Neural progenitor cell (in vitro differentiated cells): ENCODE results near the gene OVCA2.
A peak's percentile ranks its signal among the peaks of the same experiment; 100 is the strongest.

Experiments
- CTCF ChIP-seq: fragments of 200-600 bp; sonication (generic); IDR thresholded peaks from 2 replicates; pipeline ENCODE4 v1.5.1; 2017; ENCODE audit warnings: antibody characterized with exemption, mild to moderate bottlenecking
- EZH2 ChIP-seq: fragments of 200-600 bp; sonication (generic); IDR thresholded peaks from 2 replicates; pipeline ENCODE4 v1.6.1; 2017; ENCODE audit warnings: antibody characterized with exemption, mild to moderate bottlenecking, moderate library complexity
- EZH2phosphoT487 ChIP-seq: fragments of 200-600 bp; sonication (generic); IDR thresholded peaks from 2 replicates; pipeline ENCODE4 v1.6.1; 2017; ENCODE audit warnings: antibody characterized with exemption

- no peak for TF ChIP-seq CTCF
- peak; percentile 21 for TF ChIP-seq EZH2
- no peak for TF ChIP-seq EZH2phosphoT487
Observed at GRCh38 chr17:2057175-2057759, 15.4 kb downstream of the OVCA2 start.
